IMR-90 (cell line): ENCODE results near the gene TIPARP. TPM values are rescaled to one million over a fixed set of nuclear protein-coding genes. Genes with fewer than 3 reads are reported as not detected.

Experiments
- ATAC-seq: fragments of 200-7000 bp; cut with Tn5 transposase; 2 replicates; pipeline ENCODE4 v1.9.1; 2020; ENCODE audit warnings: low read depth, mild to moderate bottlenecking, moderate library complexity
- BruUV-seq: library from RNA; stranded (reverse); fragments of 400-500 nt; replicated peaks from 2 replicates; lab custom pipeline; 2021; lab: Mats Ljungman, UMichigan
- CTCF ChIA-PET: fragments of 300-600 bp; formaldehyde crosslinking; extraction: SDS; loops from one replicate; lab custom pipeline; 2021; ENCODE audit warnings: antibody characterized with exemption; lab: Yijun Ruan, JAX
- POLR2A ChIA-PET: fragments of 300-600 bp; sonication (Branson Sonifier 250); formaldehyde crosslinking; loops from one replicate; lab custom pipeline; 2022; ENCODE audit warnings: antibody characterized with exemption; ENCODE audit not compliant: unreplicated experiment; lab: Charles Lee
- DNase-seq: peaks from one replicate; pipeline ENCODE4 v3.0.0; 2013
- H2AFZ ChIP-seq: replicated peaks from 2 replicates; pipeline ENCODE3; 2013; ENCODE audit warnings: low read length, mild to moderate bottlenecking; ENCODE audit not compliant: poor library complexity
- H2AK5ac ChIP-seq: 2 replicates; pipeline ENCODE4 v1.6.1; 2013; ENCODE audit warnings: low read depth, low read length, inconsistent platforms
- H2AK9ac ChIP-seq: replicated peaks from 2 replicates; pipeline ENCODE3; 2013; ENCODE audit warnings: mild to moderate bottlenecking, low read depth, low read length, moderate library complexity; ENCODE audit not compliant: poor library complexity
- H2BK120ac ChIP-seq: 2 replicates; pipeline ENCODE4 v1.6.1; 2013; ENCODE audit warnings: low read depth, low read length, inconsistent platforms
- H2BK15ac ChIP-seq: 3 replicates; pipeline ENCODE4 v1.6.1; 2013; ENCODE audit warnings: low read depth, low read length, inconsistent platforms
- H2BK20ac ChIP-seq: 2 replicates; pipeline ENCODE4 v1.6.1; 2013; ENCODE audit warnings: low read depth, mild to moderate bottlenecking, inconsistent platforms, low read length, moderate library complexity
- H2BK5ac ChIP-seq: 2 replicates; pipeline ENCODE4 v1.6.1; 2013; ENCODE audit warnings: mild to moderate bottlenecking, low read depth, low read length, inconsistent platforms; ENCODE audit not compliant: poor library complexity, severe bottlenecking
- H3K14ac ChIP-seq: replicated peaks from 2 replicates; pipeline ENCODE4 v1.6.1; 2013; ENCODE audit warnings: low read depth, low read length, inconsistent platforms
- H3K18ac ChIP-seq: 2 replicates; pipeline ENCODE4 v1.6.1; 2013; ENCODE audit warnings: low read depth, low read length, control low read depth
- H3K23ac ChIP-seq: 2 replicates; pipeline ENCODE4 v1.6.1; 2013; ENCODE audit warnings: low read depth, low read length, inconsistent platforms
- H3K27ac ChIP-seq: 2 replicates; pipeline ENCODE4 v1.5.1; 2013; ENCODE audit warnings: mild to moderate bottlenecking, control low read depth, low read length; ENCODE audit not compliant: insufficient read depth
- H3K27me3 ChIP-seq: 2 replicates; pipeline ENCODE4 v1.6.1; 2013; ENCODE audit warnings: low read length; ENCODE audit not compliant: control insufficient read depth, insufficient read depth
- H3K36me3 ChIP-seq: 2 replicates; pipeline ENCODE4 v1.6.1; 2013; ENCODE audit warnings: low read length, mixed read lengths; ENCODE audit not compliant: control insufficient read depth, insufficient read depth
- H3K4ac ChIP-seq: 2 replicates; pipeline ENCODE4 v1.6.1; 2013; ENCODE audit warnings: low read depth, low read length, inconsistent platforms
- H3K4me1 ChIP-seq: 2 replicates; pipeline ENCODE4 v1.6.1; 2013; ENCODE audit warnings: low read length, mixed read lengths; ENCODE audit not compliant: control insufficient read depth, insufficient read depth
- H3K4me2 ChIP-seq: 2 replicates; pipeline ENCODE4 v1.6.1; 2013; ENCODE audit warnings: low read depth, mild to moderate bottlenecking, control low read depth, low read length, moderate library complexity
- H3K4me3 ChIP-seq: 2 replicates; pipeline ENCODE4 v1.5.1; 2013; ENCODE audit warnings: low read depth, mild to moderate bottlenecking, control low read depth, low read length, moderate library complexity; ENCODE audit not compliant: insufficient read depth
- H3K56ac ChIP-seq: 2 replicates; pipeline ENCODE4 v1.6.1; 2013; ENCODE audit warnings: low read length, inconsistent platforms; ENCODE audit not compliant: insufficient read depth; ENCODE audit errors: extremely low read depth
- H3K79me1 ChIP-seq, 2 experiments: 2 replicates each; pipeline ENCODE4 v1.6.1; 2013; ENCODE audit warnings: low read length in 2 of 2, inconsistent platforms in 1 of 2, low read depth in 1 of 2
- H3K9ac ChIP-seq: 2 replicates; pipeline ENCODE4 v1.6.1; 2013; ENCODE audit warnings: low read depth, low read length, control low read depth
- H3K9me1 ChIP-seq: 2 replicates; pipeline ENCODE4 v1.6.1; 2013; ENCODE audit warnings: low read length, inconsistent platforms; ENCODE audit not compliant: insufficient read depth
- H3K9me3 ChIP-seq: 2 replicates; pipeline ENCODE4 v1.6.1; 2013; ENCODE audit warnings: low read length; ENCODE audit not compliant: control insufficient read depth, insufficient read depth
- H4K20me1 ChIP-seq: 2 replicates; pipeline ENCODE4 v1.6.1; 2013; ENCODE audit warnings: low read length, inconsistent platforms; ENCODE audit not compliant: insufficient read depth
- H4K5ac ChIP-seq: 2 replicates; pipeline ENCODE4 v1.6.1; 2013; ENCODE audit warnings: mild to moderate bottlenecking, low read depth, low read length, control low read depth
- H4K8ac ChIP-seq, 2 experiments: 2 replicates each; pipeline ENCODE4 v1.6.1; 2013; ENCODE audit warnings: low read depth in 2 of 2, low read length in 2 of 2, control low read depth in 1 of 2, inconsistent platforms in 1 of 2
- H4K91ac ChIP-seq: 2 replicates; pipeline ENCODE4 v1.6.1; 2013; ENCODE audit warnings: low read depth, low read length, inconsistent platforms; ENCODE audit not compliant: insufficient read depth
- BHLHE40 ChIP-seq: fragments of 150-350 bp; IDR thresholded peaks from 2 replicates; pipeline ENCODE4 v1.6.1; 2016; ENCODE audit warnings: mild to moderate bottlenecking, low read depth, low read length
- CEBPB ChIP-seq: IDR thresholded peaks from 2 replicates; pipeline ENCODE4 v1.6.1; 2012; ENCODE audit warnings: low read depth, low read length, improper control_type of control experiment
- CHD1 ChIP-seq: IDR thresholded peaks from 2 replicates; pipeline ENCODE4 v1.6.1; 2012; ENCODE audit warnings: low read depth, low read length, improper control_type of control experiment
- FOS ChIP-seq: fragments of 150-350 bp; IDR thresholded peaks from 2 replicates; pipeline ENCODE4 v1.6.1; 2016; ENCODE audit warnings: low read depth, low read length
- MAFK ChIP-seq: IDR thresholded peaks from 2 replicates; pipeline ENCODE4 v1.6.1; 2012; ENCODE audit warnings: low read depth, low read length, improper control_type of control experiment
- MAZ ChIP-seq: IDR thresholded peaks from 2 replicates; pipeline ENCODE4 v1.6.1; 2012; ENCODE audit warnings: low read depth, mild to moderate bottlenecking, low read length, improper control_type of control experiment, moderate library complexity, borderline replicate concordance
- MXI1 ChIP-seq: IDR thresholded peaks from 2 replicates; pipeline ENCODE4 v1.6.1; 2012; ENCODE audit warnings: low read depth, mild to moderate bottlenecking, low read length, moderate library complexity, borderline replicate concordance
- NFE2L2 ChIP-seq: fragments of 150-350 bp; IDR thresholded peaks from 2 replicates; pipeline ENCODE4 v1.6.1; 2016; ENCODE audit warnings: low read depth, mild to moderate bottlenecking, low read length
- POLR2A ChIP-seq: IDR thresholded peaks from 2 replicates; pipeline ENCODE4 v1.6.1; 2012; ENCODE audit warnings: mild to moderate bottlenecking, low read depth, low read length
- RAD21 ChIP-seq: IDR thresholded peaks from 2 replicates; pipeline ENCODE4 v1.6.1; 2012; ENCODE audit warnings: low read length, improper control_type of control experiment
- RCOR1 ChIP-seq: IDR thresholded peaks from 2 replicates; pipeline ENCODE4 v1.6.1; 2012; ENCODE audit warnings: mild to moderate bottlenecking, low read length, improper control_type of control experiment; ENCODE audit not compliant: insufficient replicate concordance
- RFX5 ChIP-seq: IDR thresholded peaks from 2 replicates; pipeline ENCODE4 v1.8.0; 2012; ENCODE audit warnings: low read depth, mild to moderate bottlenecking, low read length, moderate library complexity
- SMC3 ChIP-seq: fragments of 150-350 bp; IDR thresholded peaks from 2 replicates; pipeline ENCODE4 v1.6.1; 2016; ENCODE audit warnings: low read depth, mild to moderate bottlenecking, antibody characterized with exemption, low read length, moderate library complexity
- dilution Hi-C: fragments of 300-500 bp; cut with HindIII; formaldehyde crosslinking; loops from one replicate; pipeline ENCODE4 v1.14.3; 2018; ENCODE audit warnings: low sequenced_read_pairs; ENCODE audit not compliant: unreplicated experiment
- in situ Hi-C: fragments of 300-500 bp; cut with MboI; formaldehyde crosslinking; loops from 3 replicates; pipeline ENCODE4 v1.14.3; 2019; ENCODE audit warnings: low sequenced_read_pairs, inconsistent platforms, mixed read lengths
- intact Hi-C: fragments of 100-400 bp; cut with micrococcal nuclease; formaldehyde crosslinking; loops from 2 replicates; pipeline ENCODE4 v1.10.0; 2022
- polyA plus RNA-seq, 3 experiments: library from polyadenylated mRNA; depleted of rRNA; stranded (reverse); fragments of >200 nt; gene quantifications; 2 replicates each; pipeline ENCODE4 v1.2.3, GENCODE V29; 2012; ENCODE audit warnings: low replicate concordance in 1 of 3
- total RNA-seq: library from RNA; depleted of rRNA; stranded (reverse); fragments of >200 nt; gene quantifications from 2 replicates; pipeline ENCODE4 v1.2.3, GENCODE V29; 2012
- TF ChIP-seq, protein P1 (sequence below): fragments of 150-350 bp; IDR thresholded peaks from 2 replicates; pipeline ENCODE4 v1.6.1; 2017; ENCODE audit warnings: mild to moderate bottlenecking, antibody characterized with exemption, low read length, low read depth
- TF ChIP-seq, protein P2 (sequence below): conservative IDR thresholded peaks from 2 replicates; pipeline ENCODE4 v1.5.1; 2012; ENCODE audit warnings: mild to moderate bottlenecking, low read depth, low read length, improper control_type of control experiment
- TF ChIP-seq, protein P3 (sequence below): fragments of 150-350 bp; IDR thresholded peaks from 2 replicates; pipeline ENCODE4 v1.6.1; 2016; ENCODE audit warnings: low read depth, mild to moderate bottlenecking, low read length, moderate library complexity, borderline replicate concordance

The TIPARP gene
- total and polyA plus RNA-seq, 2 of the 4 experiments (the other 2 are of a cell fraction): 12.6 to 70.8 TPM

DNA sequence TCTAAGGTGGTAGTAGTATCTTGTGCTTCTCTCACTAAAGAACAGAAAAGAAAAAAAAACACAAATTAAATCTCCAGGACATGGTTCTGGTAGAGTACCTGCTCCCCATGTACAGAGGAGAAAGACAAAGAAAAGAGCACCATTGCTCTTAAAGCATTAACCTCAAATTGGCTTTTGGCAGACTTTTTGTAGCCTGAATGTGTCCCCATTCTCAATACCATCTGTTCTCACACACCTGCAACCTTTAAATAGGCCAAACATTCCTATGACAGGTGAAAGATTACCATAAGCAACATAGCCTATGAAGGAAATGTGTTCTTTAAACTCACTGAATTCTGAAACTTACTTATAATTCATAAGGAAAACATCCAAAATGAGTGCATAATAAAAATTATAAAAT is 68.0 kb downstream of the TIPARP start:
- Histone ChIP-seq H2BK15ac (no peak overlapping the region), H3K18ac (no peak overlapping the region), H3K79me1 (no peaks in the 10 kb centered on the region), H3K4me2 (no peak overlapping the region), H3K27ac (no peak overlapping the region), H3K4me3 (no peak overlapping the region), H3K36me3 (no peaks in the 10 kb centered on the region), H3K56ac (no peak overlapping the region), H3K9ac (no peak overlapping the region), H2AFZ (no peak overlapping the region), H3K27me3 (no peaks in the 10 kb centered on the region), H3K4ac (no peak overlapping the region), H2AK9ac (no peak overlapping the region), H2BK120ac (no peak overlapping the region), H2BK20ac (no peak overlapping the region), H3K14ac (no peak overlapping the region), H4K20me1 (no peaks in the 10 kb centered on the region), H3K23ac (no peak overlapping the region), H3K9me1 (no peaks in the 10 kb centered on the region), H3K4me1 (0 out of 2 replicates have a peak, but pooled peaks cover 2% of the 10 kb centered on the region), H2BK5ac (no peak overlapping the region), H3K9me3 (no peaks in the 10 kb centered on the region; the same call in 1 of the 2 replicates), H4K91ac (no peak overlapping the region), H4K5ac (no peak overlapping the region), H4K8ac (no peak overlapping the region), H2AK5ac (no peak overlapping the region)
- no peak for ATAC-seq
- no TSS peak for BruUV-seq
- in situ Hi-C loops: no loop called here
- no peak for DNase-seq
- dilution Hi-C loops: no loop called here
- intact Hi-C loops: no loop called here
- CTCF ChIA-PET: no interaction called here
- POLR2A ChIA-PET: no interaction called here
- TF ChIP-seq NFE2L2: no peak
- TF ChIP-seq CEBPB: no peak
- no peak for TF ChIP-seq POLR2A
- no peak for TF ChIP-seq MAZ
- TF ChIP-seq, protein P1, sequence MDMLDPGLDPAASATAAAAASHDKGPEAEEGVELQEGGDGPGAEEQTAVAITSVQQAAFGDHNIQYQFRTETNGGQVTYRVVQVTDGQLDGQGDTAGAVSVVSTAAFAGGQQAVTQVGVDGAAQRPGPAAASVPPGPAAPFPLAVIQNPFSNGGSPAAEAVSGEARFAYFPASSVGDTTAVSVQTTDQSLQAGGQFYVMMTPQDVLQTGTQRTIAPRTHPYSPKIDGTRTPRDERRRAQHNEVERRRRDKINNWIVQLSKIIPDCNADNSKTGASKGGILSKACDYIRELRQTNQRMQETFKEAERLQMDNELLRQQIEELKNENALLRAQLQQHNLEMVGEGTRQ: no peak
- TF ChIP-seq RFX5: no peak
- TF ChIP-seq, protein P2, sequence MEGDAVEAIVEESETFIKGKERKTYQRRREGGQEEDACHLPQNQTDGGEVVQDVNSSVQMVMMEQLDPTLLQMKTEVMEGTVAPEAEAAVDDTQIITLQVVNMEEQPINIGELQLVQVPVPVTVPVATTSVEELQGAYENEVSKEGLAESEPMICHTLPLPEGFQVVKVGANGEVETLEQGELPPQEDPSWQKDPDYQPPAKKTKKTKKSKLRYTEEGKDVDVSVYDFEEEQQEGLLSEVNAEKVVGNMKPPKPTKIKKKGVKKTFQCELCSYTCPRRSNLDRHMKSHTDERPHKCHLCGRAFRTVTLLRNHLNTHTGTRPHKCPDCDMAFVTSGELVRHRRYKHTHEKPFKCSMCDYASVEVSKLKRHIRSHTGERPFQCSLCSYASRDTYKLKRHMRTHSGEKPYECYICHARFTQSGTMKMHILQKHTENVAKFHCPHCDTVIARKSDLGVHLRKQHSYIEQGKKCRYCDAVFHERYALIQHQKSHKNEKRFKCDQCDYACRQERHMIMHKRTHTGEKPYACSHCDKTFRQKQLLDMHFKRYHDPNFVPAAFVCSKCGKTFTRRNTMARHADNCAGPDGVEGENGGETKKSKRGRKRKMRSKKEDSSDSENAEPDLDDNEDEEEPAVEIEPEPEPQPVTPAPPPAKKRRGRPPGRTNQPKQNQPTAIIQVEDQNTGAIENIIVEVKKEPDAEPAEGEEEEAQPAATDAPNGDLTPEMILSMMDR: no peak
- no peak for TF ChIP-seq RAD21
- TF ChIP-seq MAFK: no peak
- TF ChIP-seq CHD1: no peak
- TF ChIP-seq BHLHE40: no peak
- no peak for TF ChIP-seq SMC3
- TF ChIP-seq MXI1: no peak
- TF ChIP-seq, protein P3, sequence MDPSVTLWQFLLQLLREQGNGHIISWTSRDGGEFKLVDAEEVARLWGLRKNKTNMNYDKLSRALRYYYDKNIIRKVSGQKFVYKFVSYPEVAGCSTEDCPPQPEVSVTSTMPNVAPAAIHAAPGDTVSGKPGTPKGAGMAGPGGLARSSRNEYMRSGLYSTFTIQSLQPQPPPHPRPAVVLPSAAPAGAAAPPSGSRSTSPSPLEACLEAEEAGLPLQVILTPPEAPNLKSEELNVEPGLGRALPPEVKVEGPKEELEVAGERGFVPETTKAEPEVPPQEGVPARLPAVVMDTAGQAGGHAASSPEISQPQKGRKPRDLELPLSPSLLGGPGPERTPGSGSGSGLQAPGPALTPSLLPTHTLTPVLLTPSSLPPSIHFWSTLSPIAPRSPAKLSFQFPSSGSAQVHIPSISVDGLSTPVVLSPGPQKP: no peak
- no peak for TF ChIP-seq RCOR1
- TF ChIP-seq FOS: no peak
